GM19395 (cell line): ENCODE data around the gene WDR74.

Source experiments
- ATAC-seq: cut with Tn5 transposase; IDR thresholded peaks from one replicate; pipeline ENCODE4 v1.9.1; 2021; ENCODE audit warnings: mild to moderate bottlenecking, moderate library complexity; ENCODE audit not compliant: unreplicated experiment

WDR74 gene

DNA sequence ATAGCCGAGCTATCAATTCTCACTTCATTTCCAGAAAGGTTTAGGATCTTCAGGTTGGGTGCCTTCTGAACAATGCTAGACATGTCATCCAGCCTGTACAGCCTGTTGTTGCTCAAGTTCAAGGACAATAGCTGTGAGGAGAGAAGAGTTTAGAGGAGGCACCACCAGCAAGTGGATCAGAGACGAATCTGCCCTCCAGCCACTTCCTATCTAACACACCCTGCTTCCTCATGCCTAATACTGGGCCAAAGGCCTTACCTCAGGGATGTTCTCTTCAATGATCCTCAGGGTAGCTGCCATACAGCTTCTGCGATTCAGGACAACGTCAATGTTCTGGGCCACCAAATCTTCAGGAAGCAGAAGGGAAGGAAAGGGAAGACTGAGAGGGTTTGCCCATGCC lies 38.3 kb downstream of the WDR74 start:
- no peak for ATAC-seq

DNA sequence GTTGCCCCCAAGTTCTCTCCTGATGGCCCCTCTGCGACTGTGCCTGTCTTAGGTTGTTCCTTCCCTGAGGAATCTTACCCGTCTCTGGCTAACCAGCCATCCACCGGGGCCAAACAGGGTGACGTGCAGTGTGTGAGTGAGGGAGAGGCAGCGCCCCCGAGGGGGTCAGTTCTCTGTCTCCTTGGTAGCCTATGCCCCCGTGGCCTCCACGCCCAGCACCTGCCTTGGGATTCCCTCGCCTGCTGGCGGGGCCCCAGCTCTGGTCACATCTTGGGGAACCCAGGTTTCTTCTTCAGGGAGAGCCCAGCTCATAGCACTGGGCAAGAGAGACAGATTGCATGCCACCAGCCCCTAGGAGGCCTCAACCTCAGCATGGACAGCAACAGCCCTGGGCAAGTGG lies 39.9 kb downstream of the WDR74 start:
- no peak for ATAC-seq

DNA sequence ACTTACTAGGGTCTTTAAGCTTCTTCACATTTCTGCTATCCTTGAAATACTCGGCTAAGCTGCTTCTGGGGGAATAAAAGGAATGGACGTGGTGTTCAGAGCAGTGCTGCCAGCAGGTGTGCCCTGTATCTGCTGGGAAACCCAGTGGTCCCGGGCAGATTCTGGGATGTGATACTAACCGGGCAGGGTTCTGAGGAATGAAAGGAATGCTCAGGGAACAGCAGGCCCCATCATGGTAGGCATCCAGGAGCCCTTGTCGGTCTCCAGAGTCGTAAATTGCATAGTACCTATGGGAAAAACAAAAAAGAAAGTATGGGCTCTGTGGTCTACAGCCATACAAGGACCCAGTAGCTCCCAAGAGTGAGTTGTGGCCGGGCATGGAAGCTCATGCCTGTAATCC lies 43.1 kb downstream of the WDR74 start:
- no peak for ATAC-seq

DNA sequence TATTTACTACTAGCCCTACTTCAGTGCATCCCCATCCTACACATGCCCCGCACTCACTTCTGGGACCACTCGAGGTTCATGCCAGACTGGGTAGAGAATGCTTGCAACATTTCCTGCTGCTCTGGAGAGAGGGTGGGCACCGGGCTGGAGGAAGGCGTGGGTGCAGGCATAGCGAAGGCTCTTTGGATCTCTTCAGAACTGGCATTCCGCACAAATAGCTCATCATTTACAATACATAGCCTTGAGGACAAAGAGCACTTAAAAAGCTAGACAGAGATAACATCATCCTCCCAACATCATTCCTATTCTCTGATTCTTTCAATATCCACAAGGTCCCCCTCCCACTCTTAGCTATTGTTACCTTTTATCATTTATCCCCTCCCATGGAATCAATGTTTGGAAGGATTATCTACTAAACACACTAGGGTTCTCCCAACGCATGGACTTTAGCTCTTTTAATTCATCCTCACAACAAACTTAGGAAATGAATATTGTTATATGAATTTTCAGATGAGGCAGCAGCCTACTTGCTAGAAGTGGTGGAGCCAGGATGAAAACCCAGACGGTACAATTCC lies 45.1 kb downstream of the WDR74 start:
- no peak for ATAC-seq

DNA sequence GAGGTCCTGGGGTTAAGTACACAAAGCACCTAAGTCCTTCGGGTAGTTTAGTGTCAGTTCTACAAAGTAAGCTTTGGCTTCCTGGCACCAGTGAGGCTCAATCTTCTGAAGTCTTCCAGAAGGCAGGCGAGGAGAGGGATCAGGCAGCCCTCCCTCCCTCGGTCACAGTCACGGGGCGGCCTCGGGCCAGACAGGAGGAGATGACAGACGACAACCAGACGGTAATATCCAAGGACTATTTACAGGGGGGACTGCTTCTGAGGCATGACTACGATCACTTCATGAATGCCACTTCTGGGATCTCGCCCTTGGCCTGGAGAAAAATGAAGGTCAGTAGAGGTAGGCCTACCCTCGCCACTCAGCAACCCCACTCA lies 47.2 kb downstream of the WDR74 start:
- ATAC-seq, result peak; percentile 14

DNA sequence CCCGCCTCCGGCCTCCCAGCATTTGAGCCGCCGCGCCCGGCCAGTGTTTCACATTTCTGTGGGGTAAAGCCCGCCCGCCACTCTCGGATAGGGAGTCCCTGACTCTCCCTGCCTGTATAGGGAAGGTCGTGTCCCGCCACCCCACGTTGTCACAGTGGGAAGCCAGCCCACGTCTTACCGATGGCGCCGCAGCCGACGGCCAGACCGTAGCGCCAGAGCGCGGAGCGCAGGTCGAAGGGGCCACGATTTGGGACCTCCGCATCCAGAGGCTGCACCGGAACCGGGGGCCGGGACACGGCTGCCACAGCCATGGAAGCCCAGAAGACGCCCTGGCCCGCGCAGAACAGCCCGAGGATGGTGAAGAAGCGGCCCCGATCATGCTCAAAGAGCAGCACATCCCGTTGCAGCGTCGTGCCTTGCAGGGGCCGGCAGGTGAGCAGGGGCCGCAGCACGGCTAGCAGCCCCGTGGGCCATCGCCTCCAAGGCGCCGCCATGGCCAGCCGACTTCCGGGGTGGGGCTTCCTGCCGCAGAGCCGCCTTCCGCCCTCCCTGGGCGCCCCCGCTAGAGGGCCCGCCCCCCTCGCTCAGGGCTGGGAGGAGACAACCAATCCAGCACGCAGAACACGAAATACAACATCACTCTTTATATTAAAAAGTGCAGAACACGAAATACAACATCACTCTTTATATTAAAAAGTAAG lies 47.7 kb downstream of the WDR74 start, which contains the start of gene TMEM223:
TMEM223 (minus strand) TSS at position 506 of the 701 bp plus-strand sequence; CDS start at position 494, 12 bp downstream.
- ATAC-seq, result peak; percentile 61

DNA sequence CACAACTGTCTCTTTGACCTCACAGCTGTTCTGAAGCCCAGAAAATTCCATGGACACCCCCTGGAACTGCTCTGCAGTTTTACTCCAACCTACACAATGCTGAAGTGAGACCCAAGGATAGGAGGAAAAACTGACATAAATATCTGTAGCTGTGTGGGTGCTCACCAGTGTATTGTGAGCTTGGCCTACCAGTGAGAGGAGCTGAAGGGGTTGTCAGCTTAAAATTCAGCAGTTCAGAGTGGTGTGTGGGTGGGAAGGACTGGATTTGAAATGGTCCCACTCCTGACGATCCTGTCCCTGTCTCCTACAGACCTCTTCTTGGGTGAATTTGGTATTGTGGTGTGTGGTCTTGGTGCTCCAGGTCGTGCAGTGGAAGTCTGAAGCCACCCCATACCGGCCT lies 49.8 kb downstream of the WDR74 start:
- ATAC-seq, result no peak

DNA sequence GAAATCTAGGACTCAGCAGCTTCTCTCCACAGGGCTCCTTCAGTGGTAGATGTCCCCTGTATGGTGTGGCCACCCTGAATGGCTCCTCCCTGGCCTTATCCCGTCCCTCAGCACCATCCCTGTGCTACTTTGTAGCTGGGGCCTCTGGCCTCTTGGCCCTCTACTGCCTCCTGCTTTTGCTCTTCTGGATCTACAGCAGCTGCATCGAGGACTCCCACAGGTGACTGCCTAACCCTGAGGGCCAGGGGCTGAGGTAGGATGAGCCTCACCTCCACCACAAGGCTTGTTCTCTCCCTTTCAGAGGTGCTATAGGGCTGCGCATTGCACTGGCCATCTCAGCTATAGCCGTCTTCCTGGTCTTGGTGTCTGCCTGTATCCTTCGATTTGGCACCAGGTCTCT lies 50.4 kb downstream of the WDR74 start:
- ATAC-seq, result no peak

DNA sequence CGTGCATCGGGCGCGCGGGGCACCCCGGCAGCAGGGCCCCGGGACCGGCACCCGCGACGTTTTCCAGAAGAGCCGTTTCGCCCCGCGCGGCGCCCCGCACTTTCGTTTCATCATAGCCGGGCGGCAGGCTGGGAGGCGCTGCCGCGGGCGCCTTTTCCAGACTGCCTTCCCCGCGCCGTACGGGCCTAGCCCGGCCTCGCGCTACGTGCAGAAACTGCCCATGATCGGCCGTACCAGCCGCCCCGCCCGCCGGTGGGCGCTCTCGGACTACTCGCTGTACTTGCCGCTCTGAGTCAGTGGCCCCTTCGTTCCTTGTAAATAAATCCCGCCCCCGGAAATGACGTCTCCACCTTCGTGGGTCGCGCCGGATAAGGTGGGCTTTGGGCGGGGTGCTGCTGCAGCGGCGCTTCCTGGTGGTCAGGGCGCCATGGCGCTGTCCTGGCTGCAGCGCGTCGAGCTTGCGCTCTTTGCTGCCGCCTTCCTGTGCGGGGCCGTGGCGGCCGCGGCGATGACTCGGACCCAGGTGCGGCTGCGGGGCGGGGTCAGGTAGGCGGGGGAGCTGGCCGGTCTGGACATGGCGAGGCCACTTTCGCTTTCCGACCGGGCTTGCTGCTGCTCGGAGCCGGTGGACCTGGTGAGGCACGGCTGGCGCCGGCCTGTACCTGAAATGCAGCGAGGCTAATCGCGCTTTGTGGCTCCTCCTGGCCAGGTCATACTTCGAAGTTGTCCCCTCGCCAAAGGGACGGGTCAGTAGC lies 52.2 kb downstream of the WDR74 start, which contains the start of gene TMEM179B:
TMEM179B (plus strand) TSS at position 398 of the 755 bp plus-strand sequence; CDS start at position 428, 30 bp downstream.
- peak; percentile 65 for ATAC-seq

DNA sequence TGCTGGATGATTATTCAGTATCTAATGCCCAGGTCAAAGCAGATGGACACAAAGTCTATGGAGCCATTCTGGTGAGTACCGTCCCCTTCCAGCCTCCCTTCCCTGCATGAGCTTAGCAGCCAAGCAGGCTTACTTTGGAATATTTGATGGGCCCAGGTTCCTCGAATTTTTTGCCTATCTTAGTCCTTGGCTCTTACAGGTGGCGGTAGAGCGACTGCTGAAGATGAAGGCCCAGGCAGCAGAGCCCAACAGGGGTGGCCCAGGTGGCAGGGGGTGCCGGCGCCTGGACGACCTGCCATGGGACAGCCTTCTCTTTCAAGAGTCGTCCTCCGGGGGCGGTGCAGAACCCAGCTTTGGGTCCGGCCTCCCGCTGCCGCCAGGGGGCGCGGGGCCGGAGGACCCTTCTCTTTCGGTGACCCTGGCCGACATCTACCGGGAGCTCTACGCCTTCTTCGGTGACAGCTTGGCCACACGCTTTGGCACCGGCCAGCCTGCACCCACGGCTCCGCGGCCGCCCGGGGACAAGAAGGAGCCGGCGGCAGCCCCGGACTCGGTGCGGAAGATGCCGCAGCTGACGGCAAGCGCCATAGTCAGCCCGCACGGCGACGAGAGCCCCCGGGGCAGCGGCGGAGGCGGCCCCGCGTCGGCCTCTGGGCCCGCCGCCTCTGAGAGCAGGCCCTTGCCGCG lies 52.9 kb downstream of the WDR74 start:
- peak; percentile 77 for ATAC-seq
